Measurements from ENCODE around the gene AKAP13. TPM values are rescaled to one million over a fixed set of nuclear protein-coding genes. Genes with fewer than 3 reads are reported as not detected.

The AKAP13 gene
- total and polyA plus RNA-seq, 2 of the 8 experiments (the other 6 are each of a cell fraction or from before 2014, with no cell fraction given), result 14.0 to 46.2 TPM

DNA sequence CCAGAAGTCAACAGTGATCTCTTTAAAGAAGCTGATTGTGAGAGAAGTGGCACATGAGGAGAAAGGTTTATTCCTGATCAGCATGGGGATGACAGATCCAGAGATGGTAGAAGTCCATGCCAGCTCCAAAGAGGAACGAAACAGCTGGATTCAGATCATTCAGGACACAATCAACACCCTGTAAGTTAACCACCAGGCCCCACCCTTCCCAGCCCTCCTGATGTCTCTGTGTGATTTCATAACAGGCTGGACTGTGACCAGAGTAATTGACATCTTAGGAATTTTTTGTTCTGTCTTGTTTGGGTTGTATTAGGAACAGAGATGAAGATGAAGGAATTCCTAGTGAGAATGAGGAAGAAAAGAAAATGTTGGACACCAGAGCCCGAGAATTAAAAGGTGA lies 346.7 kb downstream of the AKAP13 start:
- Histone ChIP-seq H3K4ac (replicated peaks; ENCODE audit: insufficient read length, low read depth, low read length) (no peak overlapping the region), H3K56ac (replicated peaks; ENCODE audit: insufficient read length, low read depth, low read length) (no peak overlapping the region), H2AFZ (ENCODE audit: low read length) (no peak overlapping the region), H3K4me3 (ENCODE audit: extremely low read depth in 1 of 4, insufficient read depth in 2 of 4, low read depth in 3 of 4, low read length in 4 of 4) (no peak overlapping the region), H3K4me1 (replicated peaks in 1 of 4; ENCODE audit: control insufficient read depth in 3 of 4, insufficient read depth in 4 of 4, low read length in 3 of 4) (no peaks in the 10 kb centered on the region), H3K9ac (replicated peaks in 1 of 4; ENCODE audit: extremely low read depth in 1 of 4, low read depth in 3 of 4, low read length in 3 of 4) (no peak overlapping the region), H3K18ac (ENCODE audit: extremely low read depth, low read length) (no peak overlapping the region), H2BK20ac (ENCODE audit: low read length) (no peak overlapping the region), H2AK5ac (ENCODE audit: low read depth, low read length) (no peak overlapping the region), H3K27me3 (replicated peaks in 1 of 4; ENCODE audit: control insufficient read depth in 3 of 4, extremely low read depth in 1 of 4, insufficient read depth in 3 of 4, low read length in 3 of 4) (no peaks in the 10 kb centered on the region), H4K8ac (ENCODE audit: extremely low read depth, insufficient read depth, low read length) (no peak overlapping the region), H4K5ac (ENCODE audit: insufficient read length, low read depth, low read length) (no peak overlapping the region), H4K91ac (replicated peaks; ENCODE audit: insufficient read length, low read length) (no peak overlapping the region), H2BK15ac (ENCODE audit: low read length) (no peak overlapping the region), H3K14ac (ENCODE audit: insufficient read length) (no peak overlapping the region), H3K23ac (ENCODE audit: insufficient read length) (no peak overlapping the region), H4K20me1 (replicated peaks in 1 of 2; ENCODE audit: control insufficient read depth in 1 of 2, insufficient read depth in 2 of 2, low read length in 2 of 2) (no peaks in the 10 kb centered on the region), H2BK120ac (replicated peaks; ENCODE audit: low read depth, low read length) (no peak overlapping the region), H3K36me3 (ENCODE audit: control insufficient read depth in 2 of 4, insufficient read depth in 4 of 4, low read length in 3 of 4) (peaks cover 2 to 52% (median 25%) of the 10 kb centered on the region in 4 experiments), H3K79me2 (ENCODE audit: control insufficient read depth in 1 of 2, insufficient read depth in 2 of 2, low read length in 2 of 2) (no peaks in the 10 kb centered on the region), H3K79me1 (ENCODE audit: low read depth, low read length) (no peaks in the 10 kb centered on the region; the same call in 1 of the 2 replicates), H3K4me2 (ENCODE audit: insufficient read depth in 1 of 2, low read depth in 2 of 2, low read length in 2 of 2) (no peak overlapping the region), H3K9me3 (ENCODE audit: insufficient read depth in 2 of 2, low read depth in 1 of 2, low read length in 1 of 2) (no peaks in the 10 kb centered on the region), H3K23me2 (ENCODE audit: low read depth, low read length) (no peaks in the 10 kb centered on the region), H2BK12ac (ENCODE audit: low read depth, low read length) (no peak overlapping the region), H2BK5ac (ENCODE audit: low read depth, low read length) (no peak overlapping the region), H3K27ac (ENCODE audit: low read depth, low read length) (no peak overlapping the region)
- ChIA-PET CTCF (ENCODE audit: partially characterized antibody) (interaction anchor here (0.9 to 1.1 kb wide), 2 partner anchors 14 to 106 kb away, joined by 3 to 4 read pairs; no protein-coding TSS in a partner anchor), POLR2A (ENCODE audit: partially characterized antibody) (no interaction called here)
- FAIRE-seq (no peak), DNase-seq (ENCODE audit: low read depth in 1 of 2, low spot score in 2 of 2) (no peak)
- 80% methylated on average over 2 of the region's 2 CpGs; no CpG with 5 or more reads in 1 of the 2 experiments for WGBS, 2 experiments (ENCODE audit: extremely low coverage in 1 of 2, insufficient coverage in 1 of 2, insufficient read length in 1 of 2, insufficient replicate concordance in 2 of 2, low coverage in 1 of 2, low lambda C conversion rate in 2 of 2, missing lambda C conversion rate in 1 of 2)
- TF ChIP-seq NRF1 (IDR thresholded peaks at IDR 0.05; ENCODE audit: low read depth, low read length) (no peak), JUN (IDR thresholded peaks at IDR 0.05; ENCODE audit: low read depth, low read length) (no peak), KDM1A (IDR thresholded peaks at IDR 0.05; ENCODE audit: borderline replicate concordance, low read length) (no peak), POLR2A (IDR thresholded peaks at IDR 0.05; ENCODE audit: control extremely low read depth in 1 of 2, low read depth in 2 of 2, low read length in 2 of 2) (no peak), POU5F1 (IDR thresholded peaks at IDR 0.05; ENCODE audit: low read depth, low read length) (no peak), ASH2L (IDR thresholded peaks at IDR 0.05; ENCODE audit: low read length) (no peak)

Measured in H1 (cell line).